ENCODE measurements around the gene ATP6V0D1. TPM values are rescaled to one million over a fixed set of nuclear protein-coding genes. Genes with fewer than 3 reads are reported as not detected.

The ATP6V0D1 gene
- total RNA-seq, 3 donors from 2014 or later: 152 to 253 (median 228) TPM

DNA sequence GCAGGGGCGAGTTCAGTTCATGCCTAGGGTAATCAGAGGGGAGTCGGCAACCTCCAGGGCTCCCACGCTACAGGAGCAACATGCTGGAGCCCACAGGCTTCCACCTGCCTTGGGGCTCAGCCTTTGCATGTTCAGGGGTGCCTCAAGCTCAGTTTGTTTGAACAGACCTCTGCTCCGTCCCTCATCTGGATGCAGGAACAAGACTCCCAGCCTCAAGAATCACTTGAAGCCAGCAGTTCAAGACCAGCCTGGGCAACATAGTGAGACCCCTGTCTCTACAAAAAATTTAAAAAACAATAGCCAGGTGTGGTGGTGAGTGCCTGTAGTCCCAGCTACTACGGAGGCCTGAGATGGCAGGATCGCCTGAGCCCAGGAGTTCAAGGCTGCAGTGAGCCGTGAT, 54.9 kb downstream of the ATP6V0D1 start:
- TF ChIP-seq, protein P1, sequence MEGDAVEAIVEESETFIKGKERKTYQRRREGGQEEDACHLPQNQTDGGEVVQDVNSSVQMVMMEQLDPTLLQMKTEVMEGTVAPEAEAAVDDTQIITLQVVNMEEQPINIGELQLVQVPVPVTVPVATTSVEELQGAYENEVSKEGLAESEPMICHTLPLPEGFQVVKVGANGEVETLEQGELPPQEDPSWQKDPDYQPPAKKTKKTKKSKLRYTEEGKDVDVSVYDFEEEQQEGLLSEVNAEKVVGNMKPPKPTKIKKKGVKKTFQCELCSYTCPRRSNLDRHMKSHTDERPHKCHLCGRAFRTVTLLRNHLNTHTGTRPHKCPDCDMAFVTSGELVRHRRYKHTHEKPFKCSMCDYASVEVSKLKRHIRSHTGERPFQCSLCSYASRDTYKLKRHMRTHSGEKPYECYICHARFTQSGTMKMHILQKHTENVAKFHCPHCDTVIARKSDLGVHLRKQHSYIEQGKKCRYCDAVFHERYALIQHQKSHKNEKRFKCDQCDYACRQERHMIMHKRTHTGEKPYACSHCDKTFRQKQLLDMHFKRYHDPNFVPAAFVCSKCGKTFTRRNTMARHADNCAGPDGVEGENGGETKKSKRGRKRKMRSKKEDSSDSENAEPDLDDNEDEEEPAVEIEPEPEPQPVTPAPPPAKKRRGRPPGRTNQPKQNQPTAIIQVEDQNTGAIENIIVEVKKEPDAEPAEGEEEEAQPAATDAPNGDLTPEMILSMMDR (IDR thresholded peaks at IDR 0.05): no peak
- H3K36me3 ChIP-seq (ENCODE audit: low read depth): no peaks in the 10 kb centered on the region
- no peak for DNase-seq
- no peak overlapping the region for H3K4me3 ChIP-seq
- peaks cover 12% of the 10 kb centered on the region for H3K4me1 ChIP-seq (ENCODE audit: low read depth)
- ATAC-seq: no peak
- no peaks in the 10 kb centered on the region for H3K9me3 ChIP-seq
- intact Hi-C loops (cut with DNase I, micrococcal nuclease): loop anchor here in 1 of 2 donors (5.0 kb wide), 1 partner anchor 36 kb away; no protein-coding TSS in a partner anchor

DNA sequence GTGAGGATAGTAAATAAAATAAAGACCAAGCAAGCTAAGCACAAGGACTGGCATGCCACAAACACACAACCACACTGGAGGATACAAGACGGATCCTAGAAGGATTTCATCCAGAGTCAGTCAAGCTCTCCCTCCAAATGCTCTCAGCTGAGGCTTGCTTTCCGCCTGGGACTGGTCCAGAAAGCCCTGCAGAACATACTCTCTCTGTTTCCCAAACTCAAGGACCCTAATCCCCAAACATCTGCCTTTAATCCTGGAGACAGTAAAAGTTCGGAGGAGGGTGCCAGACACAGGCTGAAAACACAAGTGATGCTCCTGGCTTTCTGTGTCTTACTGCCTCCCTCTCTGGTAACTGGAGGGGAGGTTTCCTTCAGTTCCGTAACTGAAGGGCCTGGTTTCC, 55.4 kb downstream of the ATP6V0D1 start:
- ATAC-seq: no peak
- intact Hi-C loops (cut with DNase I, micrococcal nuclease): loop anchor here in 1 of 2 donors (5.0 kb wide), 1 partner anchor 37 kb away; no protein-coding TSS in a partner anchor

DNA sequence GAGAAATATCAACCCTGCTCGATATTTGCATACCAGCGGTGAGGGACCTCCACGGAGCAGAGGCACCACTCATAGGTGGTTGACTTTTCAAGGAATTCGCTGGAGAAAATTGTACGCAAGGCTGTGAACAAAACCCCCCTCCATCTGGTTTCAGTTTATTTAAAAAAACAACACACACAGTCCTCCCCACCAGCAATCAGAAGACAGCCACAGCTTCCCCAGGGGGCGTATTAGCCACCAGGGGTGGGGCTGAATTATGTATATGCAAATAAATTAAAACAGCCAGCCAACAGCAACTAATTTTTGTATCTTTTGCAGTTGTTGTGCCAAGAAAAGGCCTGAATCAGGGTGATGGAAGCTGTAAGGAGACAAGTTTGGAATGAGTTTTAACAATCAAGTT, 55.9 kb downstream of the ATP6V0D1 start:
- Histone ChIP-seq H3K4me1 (ENCODE audit: low read depth) (peaks cover 12% of the 10 kb centered on the region), H3K36me3 (ENCODE audit: low read depth) (no peaks in the 10 kb centered on the region), H3K4me3 (no peak overlapping the region), H3K9me3 (no peaks in the 10 kb centered on the region)
- TF ChIP-seq, protein P1 (IDR thresholded peaks at IDR 0.05): no peak
- intact Hi-C loops (cut with DNase I, micrococcal nuclease): loop anchor here in 1 of 2 donors (5.0 kb wide), 1 partner anchor 37 kb away; no protein-coding TSS in a partner anchor
- ATAC-seq (no peak), DNase-seq (no peak)

More for the DNA sequence above, 55.4 kb downstream of the ATP6V0D1 start:
- DNase-seq: no peak
- peaks cover 12% of the 10 kb centered on the region for H3K4me1 ChIP-seq (ENCODE audit: low read depth)
- no peaks in the 10 kb centered on the region for H3K36me3 ChIP-seq (ENCODE audit: low read depth)
- TF ChIP-seq, protein P1 (IDR thresholded peaks at IDR 0.05): no peak
- H3K4me3 ChIP-seq: no peak overlapping the region
- no peaks in the 10 kb centered on the region for H3K9me3 ChIP-seq

DNA sequence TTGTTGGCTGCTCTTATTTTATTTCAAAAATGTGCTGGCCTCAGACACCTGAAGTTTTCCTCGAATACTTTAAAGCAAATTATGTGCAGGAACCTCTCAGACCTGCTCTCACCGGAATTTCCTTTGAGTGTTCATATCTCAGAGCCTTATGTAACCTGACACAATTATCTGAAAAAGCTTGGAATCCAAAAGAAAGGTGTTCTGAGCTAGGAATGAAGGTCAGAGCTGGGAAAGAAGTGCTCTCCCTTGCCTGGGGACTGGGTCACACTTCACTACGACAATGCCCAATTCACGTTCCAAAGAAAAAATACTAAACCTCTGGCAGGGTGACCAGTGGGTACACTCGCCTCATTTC, 56.7 kb downstream of the ATP6V0D1 start:
- intact Hi-C loops (cut with DNase I, micrococcal nuclease): no loop called here
- H3K4me3 ChIP-seq: no peak overlapping the region
- H3K9me3 ChIP-seq: no peaks in the 10 kb centered on the region
- ATAC-seq (no peak), DNase-seq (no peak)
- H3K36me3 ChIP-seq (ENCODE audit: low read depth): no peaks in the 10 kb centered on the region
- H3K4me1 ChIP-seq (ENCODE audit: low read depth): peaks cover 12% of the 10 kb centered on the region
- TF ChIP-seq, protein P1 (IDR thresholded peaks at IDR 0.05): no peak

DNA sequence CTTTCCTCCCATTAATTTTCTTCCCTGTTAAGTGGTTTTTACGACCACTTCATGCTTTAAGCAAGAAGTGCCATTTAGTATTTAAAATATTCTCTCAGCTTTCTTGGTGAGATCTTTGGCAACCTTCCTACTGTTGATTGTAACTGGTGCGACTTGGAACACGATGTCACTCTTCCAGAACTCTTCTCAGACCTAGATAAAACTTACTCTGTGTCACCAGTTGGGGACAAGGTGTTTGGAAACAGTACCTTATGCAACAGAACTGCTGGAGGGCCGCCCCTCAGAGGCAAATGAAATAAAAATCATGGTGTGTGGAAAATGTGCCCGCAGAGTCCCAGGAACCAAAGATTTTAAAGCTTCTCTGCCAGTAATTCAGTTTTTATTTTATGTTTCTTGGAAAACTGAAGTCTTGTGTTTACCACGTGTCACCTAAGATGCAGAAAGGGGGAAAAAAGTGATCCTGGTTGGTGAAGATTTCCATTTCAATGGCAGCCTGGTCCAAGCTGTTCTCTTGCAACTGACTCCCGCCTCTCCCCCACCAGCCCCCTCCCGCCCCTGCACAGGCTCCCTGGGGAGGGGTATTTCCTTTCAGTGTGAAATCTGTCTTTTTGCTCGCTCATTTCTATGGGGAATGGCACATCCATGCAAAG, 57.2 kb downstream of the ATP6V0D1 start:
- ATAC-seq (no peak), DNase-seq (no peak)
- intact Hi-C loops (cut with DNase I, micrococcal nuclease): no loop called here
- H3K9me3 ChIP-seq: no peaks in the 10 kb centered on the region
- TF ChIP-seq, protein P1 (IDR thresholded peaks at IDR 0.05): no peak
- H3K36me3 ChIP-seq (ENCODE audit: low read depth): no peaks in the 10 kb centered on the region
- H3K4me1 ChIP-seq (ENCODE audit: low read depth): peaks cover 9% of the 10 kb centered on the region
- no peak overlapping the region for H3K4me3 ChIP-seq

Measured in mucosa of descending colon (tissue), 3 donors.